Ovary (tissue), 3 donors: Measurements from ENCODE around the gene ATG2A.

ENCODE experiments used
- CTCF ChIP-seq, 3 donors: fragments of 450-650 bp in 2 of 3; fragments of 200-600 bp in 1 of 3; IDR thresholded peaks; one replicate each; pipeline versions ENCODE4 v1.5.1 to v1.8.0; 2016 to 2022; ENCODE audit warnings: antibody characterized with exemption in 3 of 3, mild to moderate bottlenecking in 1 of 3
- EP300 ChIP-seq: sonication (generic); formaldehyde crosslinking; IDR thresholded peaks from one replicate; pipeline ENCODE4 v1.6.1; 2017; ENCODE audit warnings: antibody characterized with exemption
- POLR2A ChIP-seq: fragments of 450-650 bp; IDR thresholded peaks from one replicate; pipeline ENCODE4 v1.6.1; 2017; ENCODE audit warnings: antibody characterized with exemption, mild to moderate bottlenecking, moderate library complexity
- donor health status: DM: no; HTN: no; CAD: no.

- no peak for TF ChIP-seq POLR2A
- TF ChIP-seq EP300 = no peak
- TF ChIP-seq CTCF (IDR thresholded peaks at IDR 0.05) = no peak
Measured at GRCh38 chr11:64914123-64914522, 2.9 kb downstream of the ATG2A start.
